Colonic mucosa (tissue), 4 donors: Measurements from ENCODE around the gene RHOT1. TPM values are rescaled to one million over a fixed set of nuclear protein-coding genes. Genes with fewer than 3 reads are reported as not detected.

Experiments
- DNase-seq: peaks from one replicate; pipeline ENCODE4 v3.0.0-alpha.2; 2020
- H3K27ac ChIP-seq: fragments of 200-600 bp; one replicate; pipeline ENCODE4 v1.8.0; 2021
- H3K27me3 ChIP-seq: fragments of 200-600 bp; one replicate; pipeline ENCODE4 v1.8.0; 2021
- H3K36me3 ChIP-seq: fragments of 200-600 bp; one replicate; pipeline ENCODE4 v1.8.0; 2021
- H3K4me1 ChIP-seq: fragments of 200-600 bp; one replicate; pipeline ENCODE4 v1.8.0; 2021; ENCODE audit warnings: mild to moderate bottlenecking
- H3K4me3 ChIP-seq: fragments of 200-600 bp; one replicate; pipeline ENCODE4 v1.8.0; 2021
- H3K9ac ChIP-seq, 2 donors: one replicate each; pipeline ENCODE4 v1.7.0; 2013; ENCODE audit warnings: control low read depth in 2 of 2, low read depth in 2 of 2, low read length in 2 of 2
- H3K9me3 ChIP-seq: fragments of 200-600 bp; one replicate; pipeline ENCODE4 v1.8.0; 2021
- CTCF ChIP-seq: fragments of 200-600 bp; IDR thresholded peaks from one replicate; pipeline ENCODE4 v1.8.0; 2022; ENCODE audit warnings: antibody characterized with exemption, mild to moderate bottlenecking
- intact Hi-C: fragments of 100-400 bp; cut with DNase I; formaldehyde crosslinking; loops from one replicate; pipeline ENCODE4 v1.14.1; 2022
- total RNA-seq, 2 donors: library from RNA; stranded (reverse); fragmentation: NEBNext Ultra II Directional in 1 of 2; extraction: Animal tissue kit (Norgen Biotek cat#: 25700) in 1 of 2; gene quantifications; one replicate each; pipeline ENCODE4 v1.2.1, GENCODE V29; 2021
- donor health status: healthy.
- donor health status: DM: no; HTN: no; CAD: no.
- donor health status: DM: no; HTN: no; CAD: no.

RHOT1 gene
- total RNA-seq, 2 donors from 2014 or later, result 18.1 to 27.4 TPM

GRCh38 chr17:32191306-32191705 is 49.0 kb downstream of the RHOT1 start:
- TF ChIP-seq CTCF, result no peak
- no peak overlapping the region for H3K9ac ChIP-seq
- intact Hi-C loops, result no loop called here
- no peak overlapping the region for H3K4me3 ChIP-seq
- H3K9me3 ChIP-seq, result no peaks in the 10 kb centered on the region
- H3K4me1 ChIP-seq, result no peaks in the 10 kb centered on the region
- H3K27me3 ChIP-seq, result no peaks in the 10 kb centered on the region
- H3K36me3 ChIP-seq, result peaks cover 3% of the 10 kb centered on the region
- no peak for DNase-seq
- H3K27ac ChIP-seq, result no peak overlapping the region

- Histone ChIP-seq H3K27me3 (no peaks in the 10 kb centered on the region), H3K27ac (no peak overlapping the region), H3K9ac (no peak overlapping the region), H3K4me1 (no peaks in the 10 kb centered on the region), H3K9me3 (no peaks in the 10 kb centered on the region), H3K36me3 (peaks cover 3% of the 10 kb centered on the region), H3K4me3 (no peak overlapping the region)
- intact Hi-C loops, result no loop called here
- no peak for TF ChIP-seq CTCF
- no peak for DNase-seq
These were observed 50.1 kb downstream of the RHOT1 start for GRCh38 chr17:32192379-32192778.

- TF ChIP-seq CTCF, result no peak
- no peaks in the 10 kb centered on the region for H3K27me3 ChIP-seq
- no peak overlapping the region for H3K27ac ChIP-seq
- H3K9me3 ChIP-seq, result no peaks in the 10 kb centered on the region
- H3K36me3 ChIP-seq, result peaks cover 3% of the 10 kb centered on the region
- no peak overlapping the region for H3K9ac ChIP-seq
- DNase-seq, result no peak
- H3K4me1 ChIP-seq, result no peaks in the 10 kb centered on the region
- intact Hi-C loops, result no loop called here
- H3K4me3 ChIP-seq, result no peak overlapping the region
These were observed 55.7 kb downstream of the RHOT1 start for GRCh38 chr17:32197987-32198386.

- H3K9ac ChIP-seq, result no peak overlapping the region
- H3K9me3 ChIP-seq, result no peaks in the 10 kb centered on the region
- no peak for TF ChIP-seq CTCF
- intact Hi-C loops, result no loop called here
- H3K4me1 ChIP-seq, result no peaks in the 10 kb centered on the region
- DNase-seq, result no peak
- H3K27me3 ChIP-seq, result no peaks in the 10 kb centered on the region
- no peak overlapping the region for H3K27ac ChIP-seq
- H3K36me3 ChIP-seq, result peaks cover 13% of the 10 kb centered on the region
- H3K4me3 ChIP-seq, result no peak overlapping the region
These were observed 64.6 kb downstream of the RHOT1 start for GRCh38 chr17:32206861-32207260.

- Histone ChIP-seq H3K27me3 (no peaks in the 10 kb centered on the region), H3K4me3 (no peak overlapping the region), H3K27ac (no peak overlapping the region), H3K36me3 (peaks cover 13% of the 10 kb centered on the region), H3K4me1 (no peaks in the 10 kb centered on the region), H3K9me3 (no peaks in the 10 kb centered on the region), H3K9ac (no peak overlapping the region)
- DNase-seq, result no peak
- TF ChIP-seq CTCF, result no peak
- intact Hi-C loops, result no loop called here
These were observed 66.1 kb downstream of the RHOT1 start for GRCh38 chr17:32208436-32208835.

GRCh38 chr17:32209608-32210007 is 67.3 kb downstream of the RHOT1 start:
- intact Hi-C loops, result no loop called here
- Histone ChIP-seq H3K27ac (no peak overlapping the region), H3K9ac (no peak overlapping the region), H3K36me3 (peaks cover 13% of the 10 kb centered on the region), H3K4me1 (no peaks in the 10 kb centered on the region), H3K4me3 (no peak overlapping the region), H3K27me3 (no peaks in the 10 kb centered on the region), H3K9me3 (no peaks in the 10 kb centered on the region)
- no peak for TF ChIP-seq CTCF
- DNase-seq, result no peak
